GM12878 (cell line): Measurements from ENCODE around the gene RIPPLY3. TPM values are rescaled to one million over a fixed set of nuclear protein-coding genes. Genes with fewer than 3 reads are reported as not detected.

Source experiments
- ATAC-seq: fragments of 200-7000 bp; cut with Tn5 transposase; 3 replicates; pipeline ENCODE4 v1.9.1; 2020; ENCODE audit warnings: mild to moderate bottlenecking, moderate library complexity
- BruUV-seq: library from RNA; stranded (reverse); fragments of 400-500 nt; replicated peaks from 2 replicates; lab custom pipeline; 2021; lab: Mats Ljungman, UMichigan
- CTCF ChIA-PET: fragments of 300-600 bp; sonication (Branson Sonifier 250); formaldehyde crosslinking; extraction: SDS; loops from one replicate; lab custom pipeline; 2021; ENCODE audit warnings: inconsistent platforms; lab: Yijun Ruan, JAX
- POLR2A ChIA-PET: fragments of 350-600 bp; formaldehyde crosslinking; extraction: SDS; loops from one replicate; lab custom pipeline; 2021; ENCODE audit warnings: inconsistent platforms; lab: Charles Lee
- RAD21 ChIA-PET: fragments of 300-600 bp; sonication (Branson Sonifier 250); formaldehyde crosslinking; loops from one replicate; lab custom pipeline; 2023; ENCODE audit warnings: antibody characterized with exemption; ENCODE audit not compliant: unreplicated experiment; lab: Charles Lee
- SMC1A ChIA-PET: fragments of 300-600 bp; sonication (Branson Sonifier 250); formaldehyde crosslinking; loops from one replicate; lab custom pipeline; 2023; ENCODE audit not compliant: unreplicated experiment, uncharacterized antibody; lab: Charles Lee
- DNase-seq: peaks from one replicate; pipeline ENCODE4 v3.0.0-alpha.2; 2011; ENCODE audit warnings: low read depth, low spot score
- FAIRE-seq: peaks from 3 replicates; lab custom pipeline; 2011; peaks lifted over from hg19 to GRCh38; lab: Jason Lieb, UNC
- H2AFZ ChIP-seq: 2 replicates; pipeline ENCODE4 v1.6.0; 2011; ENCODE audit warnings: low read depth, low read length, control low read depth; ENCODE audit not compliant: control insufficient read depth
- H3K27ac ChIP-seq: 2 replicates; pipeline ENCODE4 v1.5.1; 2011; ENCODE audit warnings: control low read depth; ENCODE audit not compliant: control insufficient read depth, insufficient read depth
- H3K27me3 ChIP-seq, 2 experiments: replicated peaks in 1 of 2; 2 replicates each; pipeline versions ENCODE4 v1.6.0 to v1.6.1; 2011; ENCODE audit warnings: low read length in 1 of 2; ENCODE audit not compliant: control insufficient read depth in 2 of 2, insufficient read depth in 2 of 2
- H3K36me3 ChIP-seq, 2 experiments: 2 replicates each; pipeline ENCODE4 v1.5.1; 2011; ENCODE audit warnings: low read length in 1 of 2; ENCODE audit not compliant: control insufficient read depth in 2 of 2, insufficient read depth in 2 of 2
- H3K4me1 ChIP-seq: 2 replicates; pipeline ENCODE4 v1.6.1; 2011; ENCODE audit warnings: mild to moderate bottlenecking, low read length, moderate library complexity, mixed read lengths; ENCODE audit not compliant: control insufficient read depth, insufficient read depth
- H3K4me2 ChIP-seq: 2 replicates; pipeline ENCODE4 v1.6.0; 2011; ENCODE audit warnings: control low read depth; ENCODE audit not compliant: control insufficient read depth, insufficient read depth
- H3K4me3 ChIP-seq: fragments of 200-600 bp; sonication (generic); 2 replicates; pipeline ENCODE4 v1.5.1; 2016
- H3K79me2 ChIP-seq: 2 replicates; pipeline ENCODE4 v1.6.0; 2011; ENCODE audit warnings: low read length; ENCODE audit not compliant: control insufficient read depth, insufficient read depth
- H3K9ac ChIP-seq: 2 replicates; pipeline ENCODE4 v1.8.0; 2011; ENCODE audit warnings: low read length, control low read depth, mixed read lengths; ENCODE audit not compliant: control insufficient read depth, insufficient read depth
- H3K9me3 ChIP-seq: replicated peaks from 3 replicates; pipeline ENCODE4 v1.5.1; 2011; ENCODE audit warnings: mild to moderate bottlenecking, low read length; ENCODE audit not compliant: control insufficient read depth, insufficient read depth
- H4K20me1 ChIP-seq: 2 replicates; pipeline ENCODE4 v1.6.0; 2011; ENCODE audit not compliant: control insufficient read depth, insufficient read depth
- CBX3 ChIP-seq: fragments of 200-600 bp; sonication (generic); IDR thresholded peaks from 2 replicates; pipeline ENCODE4 v1.6.1; 2016; ENCODE audit warnings: low read depth, borderline replicate concordance
- CREB1 ChIP-seq: IDR thresholded peaks from 2 replicates; pipeline ENCODE4 v1.6.1; 2012; ENCODE audit warnings: low read depth, mild to moderate bottlenecking, inconsistent platforms
- DPF2 ChIP-seq: fragments of 450-650 bp; IDR thresholded peaks from 2 replicates; pipeline ENCODE4 v1.6.1; 2017; ENCODE audit warnings: mild to moderate bottlenecking
- MEF2A ChIP-seq: IDR thresholded peaks from 2 replicates; pipeline ENCODE4 v1.6.1; 2011; ENCODE audit warnings: low read depth, mild to moderate bottlenecking, low read length, moderate library complexity; ENCODE audit not compliant: insufficient read depth
- MEF2B ChIP-seq: fragments of 450-650 bp; IDR thresholded peaks from 2 replicates; pipeline ENCODE4 v1.6.1; 2018; ENCODE audit warnings: mild to moderate bottlenecking, moderate library complexity; ENCODE audit not compliant: partially characterized antibody, poor library complexity, severe bottlenecking
- NFXL1 ChIP-seq: fragments of 450-650 bp; IDR thresholded peaks from 2 replicates; pipeline ENCODE4 v1.6.1; 2017; ENCODE audit warnings: antibody characterized with exemption, mild to moderate bottlenecking, borderline replicate concordance
- NR2C2 ChIP-seq: IDR thresholded peaks from 2 replicates; pipeline ENCODE4 v1.6.1; 2011; ENCODE audit warnings: borderline replicate concordance, low read depth; ENCODE audit not compliant: control insufficient read depth, insufficient read length
- PAX8 ChIP-seq: fragments of 450-650 bp; IDR thresholded peaks from 2 replicates; pipeline ENCODE4 v1.6.1; 2017; ENCODE audit warnings: mild to moderate bottlenecking, moderate library complexity
- POLR2AphosphoS2 ChIP-seq: IDR thresholded peaks from 2 replicates; pipeline ENCODE4 v1.6.1; 2011; ENCODE audit warnings: low read depth, mild to moderate bottlenecking, low read length, improper control_type of control experiment, moderate library complexity
- RFX5 ChIP-seq: IDR thresholded peaks from 2 replicates; pipeline ENCODE4 v1.6.1; 2011; ENCODE audit warnings: low read depth, low read length, improper control_type of control experiment
- RUNX3 ChIP-seq: IDR thresholded peaks from 2 replicates; pipeline ENCODE4 v1.6.1; 2012; ENCODE audit warnings: low read length, inconsistent platforms
- STAT3 ChIP-seq: IDR thresholded peaks from 2 replicates; pipeline ENCODE4 v1.6.1; 2011; ENCODE audit warnings: low read depth, low read length, improper control_type of control experiment
- TBL1XR1 ChIP-seq: IDR thresholded peaks from 2 replicates; pipeline ENCODE4 v1.6.1; 2012; ENCODE audit warnings: low read depth, low read length, improper control_type of control experiment
- TCF7 ChIP-seq: IDR thresholded peaks from 2 replicates; pipeline ENCODE4 v1.6.1; 2014; ENCODE audit warnings: antibody characterized with exemption, borderline replicate concordance
- YBX1 ChIP-seq: fragments of 450-650 bp; IDR thresholded peaks from 2 replicates; pipeline ENCODE4 v1.6.1; 2016; ENCODE audit warnings: antibody characterized with exemption
- ZNF217 ChIP-seq: fragments of 450-650 bp; IDR thresholded peaks from 2 replicates; pipeline ENCODE4 v1.6.1; 2017; ENCODE audit warnings: antibody characterized with exemption, mild to moderate bottlenecking
- ZSCAN29 ChIP-seq: fragments of 450-650 bp; IDR thresholded peaks from 2 replicates; pipeline ENCODE4 v1.6.1; 2017; ENCODE audit warnings: mild to moderate bottlenecking, moderate library complexity
- ZZZ3 ChIP-seq: IDR thresholded peaks from 2 replicates; pipeline ENCODE4 v1.6.1; 2011; ENCODE audit warnings: low read depth; ENCODE audit not compliant: control insufficient read depth, insufficient read length
- WGBS: methylation state at CpG from one replicate; pipeline ENCODE4 v1.1.6; 2016; ENCODE audit warnings: low lambda C conversion rate; ENCODE audit not compliant: insufficient replicate concordance, insufficient coverage; ENCODE audit errors: missing lambda C conversion rate; 5-methylcytosine and 5-hydroxymethylcytosine counted together
- in situ Hi-C: fragments of 300-500 bp; cut with MboI; formaldehyde crosslinking; loops from 9 replicates; pipeline ENCODE4 v1.14.3; 2018; ENCODE audit warnings: mixed read lengths
- intact Hi-C: fragments of 100-400 bp; cut with micrococcal nuclease; formaldehyde crosslinking; loops from one replicate; pipeline ENCODE4 v1.14.2; 2022; ENCODE audit not compliant: unreplicated experiment
- polyA plus RNA-seq, 11 experiments: library from polyadenylated mRNA; depleted of rRNA in 4 of 11; unstranded in 6 of 11; stranded (reverse) in 5 of 11; fragments of >200 nt; fragmentation: Nextera tagmentation in 4 of 11; fragmentation: Illumina TruSeq in 1 of 11; extraction: Ambion mirVana in 4 of 11; extraction: Trizol in 1 of 11; gene quantifications; 1 replicate in 1 of 11; 2 replicates in 10 of 11; pipeline versions ENCODE4 v1.2.1 to v1.2.3, GENCODE V29; 2011 to 2016; ENCODE audit warnings: inconsistent platforms in 2 of 11, missing spikeins in 2 of 11, low read depth in 1 of 11
- total RNA-seq, 4 experiments: library from RNA; depleted of rRNA in 3 of 4; stranded (reverse); fragments of >200 nt in 3 of 4; fragmentation: Illumina TruSeq in 1 of 4; extraction: Trizol in 1 of 4; gene quantifications; 2 replicates each; pipeline versions ENCODE4 v1.2.1 to v1.2.3, GENCODE V29; 2013 to 2021

RIPPLY3 gene
- total and polyA plus RNA-seq, 10 of the 15 experiments (the other 5 are each of a cell fraction or from before 2014, with no cell fraction given), result not detected

GRCh38 chr21:37061926-37062592 is 55.6 kb downstream of the RIPPLY3 start:
- in situ Hi-C loops, result no loop called here
- ChIA-PET RAD21 (interaction anchor here (1.0 kb wide), 1 partner anchor 47 kb away, joined by 3 read pairs; no protein-coding TSS in a partner anchor), CTCF (interaction anchor here (0.7 to 1.8 kb wide), 2 partner anchors 9 to 86 kb away, joined by 3 to 4 read pairs; no protein-coding TSS in a partner anchor), SMC1A (no interaction called here), POLR2A (no interaction called here)
- ATAC-seq (peak; percentile 63), DNase-seq (no peak), FAIRE-seq (no peak)
- TF ChIP-seq YBX1 (no peak), PAX8 (no peak), TBL1XR1 (no peak), RUNX3 (0 out of 2 replicates have a peak, but pooled peaks have one; percentile 14), POLR2AphosphoS2 (0 out of 2 replicates have a peak, but pooled peaks have one; percentile 21), CBX3 (no peak), ZZZ3 (no peak)
- no peaks in the 10 kb centered on the region for H3K79me2 ChIP-seq
- no peaks in the 10 kb centered on the region for H3K27me3 ChIP-seq
- H3K36me3 ChIP-seq, result peaks cover 0 to 4% of the 10 kb centered on the region in 2 experiments; a peak in 1 of 4 replicates
- H3K4me2 ChIP-seq, result no peak overlapping the region
- H3K9me3 ChIP-seq, result no peaks in the 10 kb centered on the region; the same call in 2 of the 3 replicates
- H3K4me3 ChIP-seq, result no peak overlapping the region
- H3K27ac ChIP-seq, result no peak overlapping the region
- BruUV-seq, result no TSS peak
- intact Hi-C loops, result no loop called here
- 31% methylated on average over 7 of the region's 7 CpGs for whole genome bisulfite sequencing
- no peak overlapping the region for H2AFZ ChIP-seq
- H4K20me1 ChIP-seq, result no peaks in the 10 kb centered on the region
- H3K4me1 ChIP-seq, result no peaks in the 10 kb centered on the region
- no peak overlapping the region for H3K9ac ChIP-seq

- in situ Hi-C loops, result no loop called here
- no peak overlapping the region for H3K4me3 ChIP-seq
- H4K20me1 ChIP-seq, result no peaks in the 10 kb centered on the region
- H2AFZ ChIP-seq, result no peak overlapping the region
- H3K27me3 ChIP-seq, result no peaks in the 10 kb centered on the region
- no peak overlapping the region for H3K9ac ChIP-seq
- no peaks in the 10 kb centered on the region for H3K4me1 ChIP-seq
- no peak for DNase-seq
- no peak overlapping the region for H3K27ac ChIP-seq
- H3K79me2 ChIP-seq, result no peaks in the 10 kb centered on the region
- SMC1A ChIA-PET, result no interaction called here
- no peak overlapping the region for H3K4me2 ChIP-seq
- no peak for ATAC-seq
- POLR2A ChIA-PET, result no interaction called here
- 75% methylated on average over 6 of the region's 6 CpGs for WGBS
- H3K36me3 ChIP-seq, result peaks cover 0 to 5% of the 10 kb centered on the region in 2 experiments; a peak in 1 of 4 replicates
- no peaks in the 10 kb centered on the region; the same call in 2 of the 3 replicates for H3K9me3 ChIP-seq
- no peak for FAIRE-seq
- intact Hi-C loops, result no loop called here
- no TSS peak for BruUV-seq
- CTCF ChIA-PET, result interaction anchor here (1.8 kb wide), 1 partner anchor 86 kb away, joined by 4 read pairs; no protein-coding TSS in a partner anchor
- RAD21 ChIA-PET, result interaction anchor here (1.0 kb wide), 1 partner anchor 48 kb away, joined by 3 read pairs; no protein-coding TSS in a partner anchor
- TF ChIP-seq ZSCAN29 (no peak), MEF2B (no peak), STAT3 (no peak), TCF7 (no peak), ZNF217 (no peak), CREB1 (no peak), MEF2A (no peak), DPF2 (no peak), RFX5 (no peak), NR2C2 (no peak), NFXL1 (no peak)
Measured at GRCh38 chr21:37062593-37062935, 56.1 kb downstream of the RIPPLY3 start.
